HG02623 (cell line): ENCODE data around the gene SSR1.

Source experiments
- ATAC-seq: cut with Tn5 transposase; IDR thresholded peaks from one replicate; pipeline ENCODE4 v1.9.1; 2021; ENCODE audit warnings: moderate library complexity; ENCODE audit not compliant: unreplicated experiment

SSR1 gene

GRCh38 chr6:7218406-7218988 is 94.5 kb downstream of the SSR1 start:
- no peak for ATAC-seq
